Glomerular visceral epithelial cell (primary cell): ENCODE results near the gene BEST3.
A peak's percentile ranks its signal among the peaks of the same experiment; 100 is the strongest.
"Not testable (repeated sequence)": the region's sequence is repeated elsewhere in the genome, so short reads cannot be mapped to it uniquely, and the experiment has no call there.

ENCODE experiments used
- DNase-seq: peaks from one replicate; pipeline ENCODE4 v3.0.0-alpha.2; 2016; ENCODE audit errors: extremely low spot score

Gene BEST3

DNA sequence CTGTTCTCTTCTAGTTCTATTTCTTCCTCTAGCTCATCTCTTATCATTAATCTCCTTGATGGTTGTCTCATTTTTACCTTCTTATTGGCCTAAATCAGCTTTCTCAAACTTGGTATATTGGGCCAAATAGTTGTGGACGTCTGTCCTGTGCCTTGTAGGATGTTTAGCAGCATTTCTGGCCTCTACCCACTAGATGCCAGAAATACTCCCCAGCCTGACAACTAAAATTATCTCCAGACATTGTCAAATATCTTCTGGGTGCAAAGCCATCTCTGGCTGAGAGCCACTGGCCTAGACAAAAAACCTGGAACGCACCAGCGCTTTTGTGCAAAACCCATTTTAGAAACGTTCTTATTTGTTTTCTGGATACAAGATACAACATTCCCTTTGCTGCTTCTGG, 49.6 kb downstream of the BEST3 start:
- no peak for DNase-seq

DNA sequence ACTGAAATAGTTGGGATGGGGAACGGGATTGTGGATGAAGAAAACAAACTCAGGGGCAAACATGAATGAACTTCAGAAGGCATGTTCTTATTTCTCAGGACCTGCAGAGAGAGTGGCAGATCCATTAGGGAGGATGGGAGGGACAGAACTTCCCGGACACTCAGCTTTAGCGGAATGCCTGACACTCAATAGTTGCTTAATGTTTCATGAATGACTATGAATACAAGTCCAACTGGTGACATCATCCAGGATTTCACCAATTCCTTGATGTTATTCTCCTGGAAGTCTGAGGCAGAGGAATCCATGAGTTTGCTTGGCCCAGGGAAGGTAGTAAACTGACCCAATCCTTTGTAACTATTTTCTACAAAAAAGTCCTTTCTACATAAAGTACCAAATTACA, 50.6 kb downstream of the BEST3 start:
- DNase-seq: peak; percentile 75

DNA sequence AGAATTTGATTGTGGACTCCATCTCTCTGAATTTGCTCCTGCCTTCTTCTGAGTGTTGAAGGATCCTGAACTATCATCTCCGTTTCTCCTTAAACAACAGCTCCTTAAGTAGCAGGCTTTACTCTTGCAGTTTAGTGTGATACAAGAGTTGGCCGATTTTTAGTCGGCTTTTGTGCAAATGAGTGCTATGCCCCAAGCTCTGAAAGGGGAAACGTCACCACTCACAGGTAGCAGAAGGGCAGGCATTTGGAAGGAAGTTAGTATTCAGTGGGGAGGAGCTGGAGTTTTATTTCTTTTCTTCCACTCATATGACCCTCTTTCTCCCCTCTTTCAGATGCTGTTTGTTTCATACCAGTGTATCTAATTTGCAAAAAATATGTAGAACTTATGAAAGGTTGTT, 51.9 kb downstream of the BEST3 start:
- DNase-seq: no peak

DNA sequence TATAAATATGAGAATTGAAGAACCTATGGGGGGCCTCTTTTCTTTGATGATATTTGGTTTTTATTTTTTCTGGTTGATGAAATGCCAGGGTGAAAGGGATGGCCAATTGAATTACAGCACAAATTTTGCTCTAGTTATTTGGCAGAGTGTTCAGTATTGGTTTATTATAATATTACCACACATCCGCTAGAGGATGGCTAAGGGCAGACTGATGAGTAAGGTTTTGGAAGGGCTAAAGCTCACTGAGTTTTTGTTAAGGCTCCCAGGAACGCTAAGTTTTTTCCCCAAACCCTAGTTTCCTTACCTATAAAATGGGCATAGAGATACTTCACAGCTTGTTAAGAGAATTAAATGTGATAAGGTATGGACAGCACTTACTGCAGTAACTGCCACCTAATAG, 54.1 kb downstream of the BEST3 start:
- no peak for DNase-seq

DNA sequence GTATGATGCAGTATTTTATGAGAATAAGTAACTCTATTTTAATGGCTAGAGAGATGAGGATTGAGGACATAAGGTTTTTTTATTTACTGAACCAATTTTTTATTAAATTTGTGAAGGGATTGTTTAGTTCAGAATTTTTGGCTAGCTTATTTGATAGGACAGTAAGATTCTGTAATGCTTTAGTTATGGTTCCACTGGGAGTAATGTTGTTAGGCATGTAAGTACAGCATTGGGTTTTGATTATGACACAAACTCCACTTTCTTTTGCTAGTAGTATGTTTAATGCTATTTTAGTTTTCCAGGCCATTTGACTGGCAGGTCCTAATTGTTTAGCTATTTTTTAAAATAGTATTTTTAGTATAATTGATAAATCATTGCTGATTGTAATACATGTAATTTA, 54.6 kb downstream of the BEST3 start:
- no peak for DNase-seq

DNA sequence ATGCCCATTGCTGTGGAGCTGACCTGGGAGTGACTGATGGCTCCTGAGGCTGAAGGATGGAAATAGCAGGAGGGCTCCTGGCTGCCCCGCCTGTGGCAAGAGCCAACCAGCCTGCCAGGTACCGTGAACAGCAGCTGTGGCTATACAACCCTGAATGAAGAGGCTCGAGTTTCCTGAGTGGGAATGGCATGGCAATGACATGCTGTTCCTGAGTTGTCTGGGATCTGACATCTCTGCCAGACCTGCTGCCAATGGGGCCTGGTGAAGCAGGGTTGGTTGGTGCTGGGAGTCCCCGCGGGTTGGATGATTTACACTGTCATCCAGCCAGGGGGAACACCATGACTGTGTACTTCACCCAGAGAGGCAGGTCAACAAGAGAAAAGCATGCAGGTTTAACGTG, 56.6 kb downstream of the BEST3 start:
- no peak for DNase-seq

DNA sequence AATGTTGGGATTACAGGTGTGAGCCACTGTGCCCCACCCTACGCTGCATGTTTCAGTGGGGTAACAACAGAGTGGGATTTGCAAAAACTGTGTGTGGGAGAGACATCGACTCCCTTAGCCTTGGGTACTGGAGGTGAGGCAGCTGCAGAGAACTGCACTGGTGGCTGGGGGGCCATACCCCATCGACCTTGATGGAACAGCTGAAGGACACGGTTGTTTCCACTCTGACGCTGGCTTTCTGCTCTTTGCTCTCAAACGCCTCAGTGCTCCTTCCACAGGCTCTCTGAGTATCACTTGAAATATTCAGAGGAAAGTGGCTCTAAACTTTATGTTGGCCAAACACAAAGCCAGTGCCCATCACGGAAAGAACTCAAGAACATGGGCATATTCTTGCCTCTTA, 57.6 kb downstream of the BEST3 start:
- DNase-seq: no peak

DNA sequence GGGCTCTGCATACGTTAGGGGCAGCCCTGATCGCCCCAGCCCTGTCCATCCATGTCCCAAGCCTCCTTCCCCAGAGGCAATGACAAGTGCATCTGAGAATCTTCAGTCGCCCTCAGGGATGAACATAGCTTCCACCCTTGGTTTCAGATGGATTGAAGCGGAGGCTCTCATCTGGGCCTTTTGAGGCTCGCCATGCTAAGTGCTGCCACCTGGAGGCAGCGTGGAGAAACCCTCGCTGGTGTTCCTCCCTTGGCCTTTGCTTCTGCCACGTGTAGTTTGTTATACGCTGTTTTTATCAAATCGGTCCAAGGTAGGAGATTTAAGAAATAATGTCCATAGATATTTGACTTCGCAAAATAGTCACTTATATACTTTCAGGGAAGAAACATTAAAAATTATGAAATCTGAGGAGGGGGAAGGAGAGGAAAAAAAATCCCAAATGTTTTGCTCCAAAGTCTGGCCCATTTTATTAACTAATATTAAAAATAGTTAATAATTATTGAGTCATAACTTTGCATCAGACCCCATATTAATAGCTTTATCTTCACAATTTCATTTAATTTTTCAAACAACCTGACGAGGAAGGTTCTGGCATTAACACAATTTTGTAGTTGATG, 59.6 kb downstream of the BEST3 start:
- DNase-seq: peak; percentile 60

DNA sequence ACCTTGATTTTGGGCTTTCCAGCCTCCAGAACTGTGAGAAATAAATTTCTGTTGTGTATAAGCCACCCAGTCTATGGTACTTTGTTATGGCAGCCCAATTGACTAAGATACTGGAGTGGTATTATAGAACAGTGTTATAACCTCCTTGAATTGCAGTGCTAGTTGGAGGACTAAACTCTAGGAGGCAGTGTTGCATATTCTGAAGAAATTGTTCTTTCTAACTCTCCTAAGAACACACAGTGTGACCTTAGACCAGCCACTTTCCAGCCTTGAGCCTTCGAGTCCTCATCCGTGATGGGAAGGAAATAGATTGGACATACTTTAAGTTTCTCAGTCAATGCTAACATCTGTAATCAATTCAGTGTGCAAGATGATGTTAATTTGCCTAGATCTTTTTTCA, 66.0 kb downstream of the BEST3 start:
- no peak for DNase-seq

DNA sequence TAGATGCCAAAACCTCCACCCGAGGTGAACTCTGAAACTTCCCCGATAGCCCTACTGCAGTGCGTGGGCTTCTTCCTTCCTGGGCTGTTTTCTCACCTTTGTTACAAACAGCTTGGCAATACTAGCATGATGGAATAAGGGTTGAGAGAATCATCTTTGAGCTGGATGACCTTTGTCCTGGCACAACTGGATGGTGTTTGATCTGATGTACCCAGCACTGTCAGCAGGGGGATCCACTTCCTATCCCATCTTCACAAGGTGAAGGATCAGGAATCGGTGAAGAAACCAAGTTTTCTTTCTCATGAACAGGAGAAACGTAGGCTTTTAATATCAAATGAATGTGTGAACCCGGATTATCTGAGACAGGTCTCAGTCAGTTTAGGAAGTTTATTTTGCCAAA, 68.9 kb downstream of the BEST3 start:
- peak; percentile 11 for DNase-seq

DNA sequence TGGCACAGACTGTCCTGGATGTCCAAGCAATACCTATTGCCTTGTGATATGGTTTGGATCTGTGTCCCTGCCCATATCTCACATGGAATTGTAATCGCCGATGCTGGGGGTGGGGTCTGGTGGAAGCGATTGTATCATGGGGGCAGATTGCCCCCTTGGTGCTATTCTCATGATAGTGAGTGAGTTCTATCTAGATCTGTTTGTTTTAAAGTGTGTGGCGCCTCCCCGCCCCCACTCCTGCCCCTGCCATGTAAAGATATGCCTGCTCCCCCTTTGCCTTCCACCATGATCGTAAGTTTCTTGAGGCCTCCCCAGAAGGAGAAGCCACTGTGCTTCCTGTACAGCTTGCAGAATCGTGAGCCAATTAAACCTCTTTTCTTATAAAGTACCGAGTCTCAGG, 71.6 kb downstream of the BEST3 start:
- DNase-seq: no peak

DNA sequence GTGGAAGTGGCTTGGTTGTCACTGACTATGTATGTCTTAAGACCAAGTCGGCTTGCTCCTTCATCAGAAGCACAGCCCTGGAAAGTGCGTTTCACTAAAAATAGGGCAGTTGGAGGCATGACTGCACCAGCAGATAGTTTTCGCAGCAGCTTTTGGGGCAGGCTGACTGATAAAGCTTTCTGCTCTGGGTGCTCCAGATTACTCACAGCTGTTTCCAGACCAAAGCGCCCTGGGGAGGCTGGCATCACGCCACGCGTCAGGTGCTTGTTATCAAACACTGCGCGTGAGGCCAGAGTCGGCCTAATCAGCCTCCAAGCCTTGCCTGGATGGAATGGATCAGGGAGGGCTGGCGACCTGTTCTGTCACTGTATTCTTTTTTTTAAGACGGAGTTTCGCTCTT, 75.1 kb downstream of the BEST3 start:
- no peak for DNase-seq

DNA sequence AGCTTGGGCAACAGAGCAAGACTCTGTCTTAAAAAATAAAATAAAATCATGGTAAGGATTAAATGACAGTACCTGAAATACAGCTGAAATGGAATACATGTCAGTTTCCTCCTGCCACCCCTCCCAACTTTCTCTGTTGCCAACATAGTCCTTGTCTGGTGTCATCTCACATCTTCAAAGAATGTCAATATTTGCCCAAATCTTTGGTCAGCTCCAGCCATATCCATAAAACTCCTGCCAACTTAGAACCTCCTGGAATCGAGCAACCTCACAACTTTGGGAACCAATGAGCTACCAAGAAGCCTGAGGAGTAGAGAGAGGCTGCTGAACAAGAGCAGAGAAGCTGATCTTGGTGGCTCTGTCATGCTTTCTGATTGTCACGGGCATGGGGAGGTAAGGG, 77.6 kb downstream of the BEST3 start:
- DNase-seq: no peak

DNA sequence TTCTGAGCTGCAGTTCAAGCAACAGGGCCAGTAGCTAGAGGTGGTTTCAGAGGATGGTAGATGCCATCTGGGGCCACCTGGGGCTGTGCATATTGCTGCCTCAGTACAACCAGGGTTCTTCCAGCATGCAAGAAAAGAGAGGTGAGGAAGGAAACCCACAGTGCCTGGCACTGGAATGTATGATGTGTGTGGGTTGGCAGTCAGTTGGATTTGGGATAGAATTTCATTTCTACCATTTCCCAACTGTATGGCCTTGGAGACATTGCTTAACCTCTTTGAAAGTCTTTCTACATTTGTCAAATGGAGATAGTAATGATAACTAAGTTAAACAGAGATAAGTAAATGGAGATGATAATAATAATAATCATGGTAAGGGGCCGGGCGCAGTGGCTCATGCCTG, 78.2 kb downstream of the BEST3 start:
- no peak for DNase-seq

DNA sequence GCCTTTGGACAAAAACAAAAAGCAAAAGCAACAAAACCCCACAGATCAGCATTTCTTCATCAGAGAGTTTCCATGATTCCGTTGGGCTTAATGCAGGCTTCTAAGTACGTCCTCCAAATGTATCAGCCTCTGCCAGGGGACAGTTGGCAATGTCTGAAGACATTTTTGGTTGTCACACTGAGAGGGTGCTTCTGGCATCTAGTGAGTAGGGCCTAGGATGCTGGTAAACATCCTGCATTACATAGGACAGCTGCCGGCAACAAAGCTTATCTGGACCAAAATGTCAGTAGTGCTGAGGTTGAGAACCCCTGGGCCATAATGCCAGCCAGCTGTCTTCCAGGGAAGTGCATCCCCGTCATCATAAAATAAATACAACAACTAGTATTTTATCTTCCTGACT, 79.0 kb downstream of the BEST3 start:
- no peak for DNase-seq

DNA sequence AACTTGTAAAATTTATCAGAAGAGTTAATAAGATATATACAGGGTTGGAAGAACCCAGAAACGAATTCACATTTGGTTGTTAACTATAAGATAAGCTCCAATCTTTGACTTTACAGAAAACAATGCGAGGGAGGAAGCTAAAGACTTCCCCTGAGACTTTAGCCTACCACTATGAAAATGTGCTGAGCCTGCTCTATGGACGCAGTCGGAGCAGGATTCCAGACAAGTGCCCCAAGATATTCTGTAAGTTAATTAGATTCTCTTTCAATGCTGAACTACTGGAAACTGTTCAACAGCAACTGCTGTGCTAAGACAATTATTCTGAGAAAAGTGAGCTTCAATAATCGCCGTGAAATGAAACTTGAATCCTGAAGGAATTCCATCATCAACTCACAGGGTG, 80.1 kb downstream of the BEST3 start:
- no peak for DNase-seq

DNA sequence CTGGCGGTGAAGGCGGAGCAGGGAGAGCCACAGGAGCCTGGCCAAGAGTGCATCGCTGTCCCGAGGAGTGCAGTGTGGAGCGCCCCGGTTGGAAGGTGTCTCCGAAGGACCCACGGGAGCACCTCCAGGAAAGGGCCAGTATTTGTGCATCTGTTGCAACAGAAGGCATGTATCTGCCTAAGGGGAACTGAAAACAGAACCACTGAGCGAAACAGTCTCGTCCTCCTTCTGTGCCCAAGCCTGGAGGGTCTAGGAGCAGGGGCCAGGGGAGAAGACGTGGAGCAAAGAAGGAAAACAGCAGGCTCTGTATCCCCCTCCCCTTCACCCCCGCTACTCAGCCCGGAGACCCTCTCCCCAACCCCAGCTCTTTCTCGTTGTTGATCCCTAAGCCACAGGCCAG, 83.1 kb downstream of the BEST3 start:
- no peak for DNase-seq

DNA sequence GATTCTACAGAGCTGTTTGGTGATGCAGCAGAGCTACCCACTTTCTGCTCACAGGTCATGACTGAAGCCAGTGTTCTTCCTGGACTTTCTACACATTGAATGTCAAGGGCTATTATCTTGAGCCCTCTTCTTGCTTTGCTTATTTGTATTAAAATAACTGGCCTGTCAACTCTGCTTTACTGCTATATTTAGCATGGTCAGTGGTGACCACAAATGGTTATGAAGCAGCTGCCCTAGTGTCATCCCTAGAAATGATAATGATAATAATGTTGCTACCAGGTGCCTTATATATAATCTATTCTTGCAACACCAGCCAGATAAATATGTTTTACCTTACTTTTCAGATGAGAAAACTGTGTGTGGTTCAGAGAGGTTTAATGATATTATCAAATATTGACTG, 85.8 kb downstream of the BEST3 start:
- no peak for DNase-seq

DNA sequence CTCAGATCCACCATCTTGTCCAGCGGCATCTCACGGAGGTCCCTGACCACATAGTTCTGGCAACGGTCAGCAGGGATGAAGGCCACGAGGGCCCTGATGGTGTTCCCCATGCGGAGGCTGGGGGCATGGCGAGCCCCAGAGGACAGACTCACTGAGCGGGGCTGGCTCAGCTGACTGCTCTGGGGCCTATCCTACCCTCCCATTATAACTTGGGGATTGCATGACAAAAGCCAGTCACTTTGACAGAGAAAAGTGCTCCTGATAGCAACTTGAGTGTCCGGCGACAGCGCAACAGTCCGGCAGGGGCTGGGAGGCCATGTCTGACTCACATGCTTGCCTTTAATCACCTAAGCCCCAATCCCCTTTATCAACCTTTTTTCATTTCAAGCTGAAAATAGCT, 88.4 kb downstream of the BEST3 start, which contains the start of gene LRRC10:
Gene LRRC10 (minus strand): TSS at position 179 of the 400 bp plus-strand sequence. CDS start 69 bp downstream, at position 110.
- DNase-seq: no peak

DNA sequence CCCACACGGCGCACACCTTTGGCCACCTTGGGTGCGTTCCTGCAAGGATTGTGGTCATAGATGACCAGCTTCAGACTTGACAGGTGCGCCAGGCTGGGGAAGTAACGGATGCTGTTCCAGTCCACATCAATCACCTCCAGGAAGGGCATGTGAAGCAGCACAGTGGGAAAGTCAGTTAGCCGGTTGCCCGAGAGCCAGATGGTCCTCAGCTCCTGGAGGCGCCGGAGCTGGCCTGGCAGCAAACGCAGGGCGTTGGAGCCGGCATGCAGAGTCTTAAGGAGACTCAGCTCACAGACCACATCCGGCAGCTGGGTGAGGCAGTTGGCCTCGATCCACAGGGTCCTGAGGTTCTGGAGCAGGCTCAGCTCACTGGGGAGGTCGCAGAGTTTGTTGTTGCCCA, 89.0 kb downstream of the BEST3 start:
- DNase-seq: no peak

DNA sequence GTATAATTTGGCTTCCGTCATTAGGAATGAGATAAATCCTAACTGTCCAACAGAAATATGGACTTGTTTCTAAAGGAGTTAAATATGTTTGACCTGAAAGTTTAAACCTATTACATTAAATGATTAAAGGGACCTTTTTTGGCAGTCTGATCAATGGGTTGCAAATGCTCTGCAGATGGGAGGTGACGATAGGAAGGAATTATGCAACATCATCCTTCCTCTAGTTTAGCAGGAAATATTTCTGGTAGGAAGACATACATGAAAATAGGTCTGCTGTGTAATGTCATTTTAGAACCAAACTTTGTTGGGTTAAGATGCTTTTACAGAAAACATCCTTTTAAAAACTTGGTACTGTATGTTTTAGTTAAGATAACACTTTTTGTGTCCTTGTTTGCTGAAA, 91.0 kb downstream of the BEST3 start:
- DNase-seq: no peak

DNA sequence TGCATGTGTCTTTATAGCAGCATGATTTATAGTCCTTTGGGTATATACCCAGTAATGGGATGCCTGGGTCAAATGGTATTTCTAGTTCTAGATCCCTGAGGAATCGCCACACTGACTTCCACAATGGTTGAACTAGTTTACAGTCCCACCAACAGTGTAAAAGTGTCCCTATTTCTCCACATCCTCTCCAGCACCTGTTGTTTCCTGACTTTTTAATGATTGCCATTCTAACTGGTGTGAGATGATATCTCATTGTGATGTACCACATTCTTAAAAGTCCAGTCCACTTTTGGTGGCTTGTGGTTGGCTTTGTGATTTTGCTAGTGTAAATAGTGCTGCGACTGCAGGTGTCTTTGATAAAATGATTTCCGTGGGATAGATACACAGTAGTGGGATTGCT, 94.8 kb downstream of the BEST3 start:
- not testable (repeated sequence) for DNase-seq
